OCI-LY7 (cell line): ENCODE data around the gene PSG2.
"Not testable (repeated sequence)": the region's sequence is repeated elsewhere in the genome, so short reads cannot be mapped to it uniquely, and the experiment has no call there.

Experiments
- EZH2phosphoT487 ChIP-seq: fragments of 200-600 bp; sonication (generic); IDR thresholded peaks from 2 replicates; pipeline ENCODE4 v1.6.1; 2018; ENCODE audit warnings: low read depth, borderline replicate concordance, mild to moderate bottlenecking, mixed run types, antibody characterized with exemption, low read length, moderate library complexity, mixed read lengths
- TF ChIP-seq, protein P1 (sequence below): fragments of 200-600 bp; sonication (generic); conservative IDR thresholded peaks from 2 replicates; pipeline ENCODE4 v1.5.1; 2014; ENCODE audit warnings: mild to moderate bottlenecking, antibody characterized with exemption, low read length, moderate library complexity, mixed read lengths

DNA sequence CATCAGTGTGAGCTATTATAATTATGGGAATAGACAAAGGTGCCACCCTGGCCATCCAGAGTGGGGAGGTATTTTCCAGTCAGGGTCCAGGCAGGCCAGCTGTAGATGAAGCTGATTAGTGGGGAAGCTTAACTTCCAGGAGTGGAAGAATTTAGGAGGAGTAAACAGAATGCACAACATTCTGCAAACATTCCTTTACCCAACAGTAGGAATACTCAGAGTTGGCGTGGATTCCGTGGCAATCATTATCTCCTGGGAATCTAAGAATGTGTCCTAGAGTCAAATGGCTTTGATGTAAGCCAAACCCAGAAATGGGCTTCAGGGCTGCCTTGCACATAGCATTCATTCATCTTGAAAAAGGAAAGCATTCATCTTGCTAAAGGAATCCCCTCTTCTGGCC is 23.0 kb downstream of the PSG2 start:
- TF ChIP-seq, protein P1, sequence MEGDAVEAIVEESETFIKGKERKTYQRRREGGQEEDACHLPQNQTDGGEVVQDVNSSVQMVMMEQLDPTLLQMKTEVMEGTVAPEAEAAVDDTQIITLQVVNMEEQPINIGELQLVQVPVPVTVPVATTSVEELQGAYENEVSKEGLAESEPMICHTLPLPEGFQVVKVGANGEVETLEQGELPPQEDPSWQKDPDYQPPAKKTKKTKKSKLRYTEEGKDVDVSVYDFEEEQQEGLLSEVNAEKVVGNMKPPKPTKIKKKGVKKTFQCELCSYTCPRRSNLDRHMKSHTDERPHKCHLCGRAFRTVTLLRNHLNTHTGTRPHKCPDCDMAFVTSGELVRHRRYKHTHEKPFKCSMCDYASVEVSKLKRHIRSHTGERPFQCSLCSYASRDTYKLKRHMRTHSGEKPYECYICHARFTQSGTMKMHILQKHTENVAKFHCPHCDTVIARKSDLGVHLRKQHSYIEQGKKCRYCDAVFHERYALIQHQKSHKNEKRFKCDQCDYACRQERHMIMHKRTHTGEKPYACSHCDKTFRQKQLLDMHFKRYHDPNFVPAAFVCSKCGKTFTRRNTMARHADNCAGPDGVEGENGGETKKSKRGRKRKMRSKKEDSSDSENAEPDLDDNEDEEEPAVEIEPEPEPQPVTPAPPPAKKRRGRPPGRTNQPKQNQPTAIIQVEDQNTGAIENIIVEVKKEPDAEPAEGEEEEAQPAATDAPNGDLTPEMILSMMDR, result not testable (repeated sequence)
- TF ChIP-seq EZH2phosphoT487, result not testable (repeated sequence)
